HG02973 (cell line): ENCODE measurements around the gene TANGO6.

Experiments used
- ATAC-seq: cut with Tn5 transposase; IDR thresholded peaks from one replicate; pipeline ENCODE4 v1.9.1; 2021; ENCODE audit warnings: moderate library complexity; ENCODE audit not compliant: unreplicated experiment

TANGO6 gene

GRCh38 chr16:68907297-68907696 lies 64.0 kb downstream of the TANGO6 start:
- ATAC-seq: no peak

- no peak for ATAC-seq
Measured at GRCh38 chr16:68907781-68908181, 64.5 kb downstream of the TANGO6 start.

GRCh38 chr16:68909099-68909733 lies 65.9 kb downstream of the TANGO6 start:
- no peak for ATAC-seq

- no peak for ATAC-seq
Measured at GRCh38 chr16:68910051-68910450, 66.7 kb downstream of the TANGO6 start.

GRCh38 chr16:68915589-68915988 lies 72.3 kb downstream of the TANGO6 start:
- no peak for ATAC-seq

- ATAC-seq: no peak
Measured at GRCh38 chr16:68917541-68917940, 74.2 kb downstream of the TANGO6 start.

GRCh38 chr16:68920349-68920748 lies 77.0 kb downstream of the TANGO6 start:
- ATAC-seq: no peak

GRCh38 chr16:68921637-68922036 lies 78.3 kb downstream of the TANGO6 start:
- ATAC-seq: no peak

GRCh38 chr16:68923116-68923515 lies 79.8 kb downstream of the TANGO6 start:
- no peak for ATAC-seq

GRCh38 chr16:68927018-68927417 lies 83.7 kb downstream of the TANGO6 start:
- ATAC-seq: no peak

- ATAC-seq: no peak
Measured at GRCh38 chr16:68931196-68931595, 87.9 kb downstream of the TANGO6 start.

- ATAC-seq: no peak
Measured at GRCh38 chr16:68934402-68934801, 91.1 kb downstream of the TANGO6 start.

GRCh38 chr16:68935008-68935407 lies 91.7 kb downstream of the TANGO6 start:
- ATAC-seq: no peak

- ATAC-seq: no peak
Measured at GRCh38 chr16:68936736-68937631, 93.7 kb downstream of the TANGO6 start.

- no peak for ATAC-seq
Measured at GRCh38 chr16:68939692-68940320, 96.5 kb downstream of the TANGO6 start.

GRCh38 chr16:68940816-68941215 lies 97.5 kb downstream of the TANGO6 start:
- ATAC-seq: no peak

GRCh38 chr16:68943961-68944360 lies 100.6 kb downstream of the TANGO6 start:
- ATAC-seq: no peak

- no peak for ATAC-seq
Measured at GRCh38 chr16:68948230-68948910, 105.0 kb downstream of the TANGO6 start.

GRCh38 chr16:68951991-68952877 lies 108.9 kb downstream of the TANGO6 start:
- no peak for ATAC-seq

GRCh38 chr16:68954911-68955635 lies 111.7 kb downstream of the TANGO6 start:
- ATAC-seq: no peak
